Chondrocyte (in vitro differentiated cells): ENCODE measurements around the gene SLC1A7. TPM values are rescaled to one million over a fixed set of nuclear protein-coding genes. Genes with fewer than 3 reads are reported as not detected.

ENCODE experiments used
- DNase-seq: peaks from one replicate; pipeline ENCODE4 v3.0.0; 2021; ENCODE audit warnings: mixed read lengths, low spot score
- H3K27ac Mint-ChIP-seq: one replicate; pipeline ENCODE4 v1.8.0; 2021; ENCODE audit warnings: mild to moderate bottlenecking, moderate library complexity, mixed read lengths; ENCODE audit not compliant: unreplicated experiment
- H3K27me3 Mint-ChIP-seq: 2 replicates; pipeline ENCODE4 v1.8.0; 2021; ENCODE audit warnings: low read depth, mixed read lengths
- H3K36me3 Mint-ChIP-seq: 2 replicates; pipeline ENCODE4 v1.8.0; 2021; ENCODE audit warnings: low read depth, mixed read lengths
- H3K4me1 Mint-ChIP-seq: 2 replicates; pipeline ENCODE4 v1.8.0; 2021; ENCODE audit warnings: low read depth, mild to moderate bottlenecking, mixed read lengths
- H3K4me3 Mint-ChIP-seq: one replicate; pipeline ENCODE4 v1.8.0; 2021; ENCODE audit warnings: mild to moderate bottlenecking, moderate library complexity, mixed read lengths; ENCODE audit not compliant: unreplicated experiment
- H3K9me3 Mint-ChIP-seq: 2 replicates; pipeline ENCODE4 v1.8.0; 2021; ENCODE audit warnings: low read depth, mixed read lengths
- CTCF ChIP-seq: fragments of 200-600 bp; sonication (generic); IDR thresholded peaks from 2 replicates; pipeline ENCODE4 v1.5.0; 2021; ENCODE audit warnings: antibody characterized with exemption, mild to moderate bottlenecking, moderate library complexity
- total RNA-seq: library from RNA; stranded (reverse); gene quantifications from 3 replicates; pipeline ENCODE4 v1.2.1, GENCODE V29; 2021

SLC1A7 gene
- total RNA-seq, 1 donor from 2014 or later: not detected

- no peak for DNase-seq
- no peak for TF ChIP-seq CTCF
- peaks cover 25% of the 10 kb centered on the region for H3K4me1 Mint-ChIP-seq
- H3K9me3 Mint-ChIP-seq: no peaks in the 10 kb centered on the region
- H3K27ac Mint-ChIP-seq: peak overlapping the region; percentile 98
- H3K4me3 Mint-ChIP-seq: no peak overlapping the region
- no peaks in the 10 kb centered on the region for H3K36me3 Mint-ChIP-seq
- no peaks in the 10 kb centered on the region for H3K27me3 Mint-ChIP-seq
These were observed 3.1 kb upstream of the SLC1A7 start for GRCh38 chr1:53145619-53145941.

GRCh38 chr1:53145051-53145600, 2.7 kb upstream of the SLC1A7 start:
- no peak overlapping the region for H3K4me3 Mint-ChIP-seq
- DNase-seq: no peak
- no peak for TF ChIP-seq CTCF
- no peaks in the 10 kb centered on the region for H3K27me3 Mint-ChIP-seq
- no peaks in the 10 kb centered on the region for H3K9me3 Mint-ChIP-seq
- H3K36me3 Mint-ChIP-seq: no peaks in the 10 kb centered on the region
- H3K4me1 Mint-ChIP-seq: peaks cover 29% of the 10 kb centered on the region
- H3K27ac Mint-ChIP-seq: peak overlapping the region; percentile 98

- no peak for DNase-seq
- H3K4me1 Mint-ChIP-seq: peaks cover 37% of the 10 kb centered on the region
- no peaks in the 10 kb centered on the region for H3K27me3 Mint-ChIP-seq
These were observed 1.8 kb upstream of the SLC1A7 start for GRCh38 chr1:53144201-53144600.

GRCh38 chr1:53143527-53143926, 1.1 kb upstream of the SLC1A7 start:
- H3K4me3 Mint-ChIP-seq: no peak overlapping the region
- H3K9me3 Mint-ChIP-seq: no peaks in the 10 kb centered on the region
- no peak for DNase-seq
- no peaks in the 10 kb centered on the region for H3K36me3 Mint-ChIP-seq
- no peak for TF ChIP-seq CTCF
- H3K4me1 Mint-ChIP-seq: peaks cover 37% of the 10 kb centered on the region
- H3K27me3 Mint-ChIP-seq: no peaks in the 10 kb centered on the region
- H3K27ac Mint-ChIP-seq: no peak overlapping the region

More at GRCh38 chr1:53144201-53144600, 1.8 kb upstream of the SLC1A7 start:
- no peaks in the 10 kb centered on the region for H3K9me3 Mint-ChIP-seq
- H3K36me3 Mint-ChIP-seq: no peaks in the 10 kb centered on the region
- no peak overlapping the region for H3K4me3 Mint-ChIP-seq
- TF ChIP-seq CTCF: no peak
- no peak overlapping the region for H3K27ac Mint-ChIP-seq

GRCh38 chr1:53141487-53142055, 867 bp downstream of the SLC1A7 start:
- no peak overlapping the region for H3K4me3 Mint-ChIP-seq
- no peak overlapping the region for H3K27ac Mint-ChIP-seq
- no peaks in the 10 kb centered on the region for H3K27me3 Mint-ChIP-seq
- no peak for DNase-seq
- peaks cover 4% of the 10 kb centered on the region for H3K36me3 Mint-ChIP-seq
- peaks cover 31% of the 10 kb centered on the region for H3K4me1 Mint-ChIP-seq
- TF ChIP-seq CTCF: no peak
- peaks cover 12% of the 10 kb centered on the region for H3K9me3 Mint-ChIP-seq
